ENCODE measurements around the gene EIF4G3.
"Not testable (repeated sequence)": the region's sequence is repeated elsewhere in the genome, so short reads cannot be mapped to it uniquely, and the experiment has no call there.

Gene EIF4G3, protein sequence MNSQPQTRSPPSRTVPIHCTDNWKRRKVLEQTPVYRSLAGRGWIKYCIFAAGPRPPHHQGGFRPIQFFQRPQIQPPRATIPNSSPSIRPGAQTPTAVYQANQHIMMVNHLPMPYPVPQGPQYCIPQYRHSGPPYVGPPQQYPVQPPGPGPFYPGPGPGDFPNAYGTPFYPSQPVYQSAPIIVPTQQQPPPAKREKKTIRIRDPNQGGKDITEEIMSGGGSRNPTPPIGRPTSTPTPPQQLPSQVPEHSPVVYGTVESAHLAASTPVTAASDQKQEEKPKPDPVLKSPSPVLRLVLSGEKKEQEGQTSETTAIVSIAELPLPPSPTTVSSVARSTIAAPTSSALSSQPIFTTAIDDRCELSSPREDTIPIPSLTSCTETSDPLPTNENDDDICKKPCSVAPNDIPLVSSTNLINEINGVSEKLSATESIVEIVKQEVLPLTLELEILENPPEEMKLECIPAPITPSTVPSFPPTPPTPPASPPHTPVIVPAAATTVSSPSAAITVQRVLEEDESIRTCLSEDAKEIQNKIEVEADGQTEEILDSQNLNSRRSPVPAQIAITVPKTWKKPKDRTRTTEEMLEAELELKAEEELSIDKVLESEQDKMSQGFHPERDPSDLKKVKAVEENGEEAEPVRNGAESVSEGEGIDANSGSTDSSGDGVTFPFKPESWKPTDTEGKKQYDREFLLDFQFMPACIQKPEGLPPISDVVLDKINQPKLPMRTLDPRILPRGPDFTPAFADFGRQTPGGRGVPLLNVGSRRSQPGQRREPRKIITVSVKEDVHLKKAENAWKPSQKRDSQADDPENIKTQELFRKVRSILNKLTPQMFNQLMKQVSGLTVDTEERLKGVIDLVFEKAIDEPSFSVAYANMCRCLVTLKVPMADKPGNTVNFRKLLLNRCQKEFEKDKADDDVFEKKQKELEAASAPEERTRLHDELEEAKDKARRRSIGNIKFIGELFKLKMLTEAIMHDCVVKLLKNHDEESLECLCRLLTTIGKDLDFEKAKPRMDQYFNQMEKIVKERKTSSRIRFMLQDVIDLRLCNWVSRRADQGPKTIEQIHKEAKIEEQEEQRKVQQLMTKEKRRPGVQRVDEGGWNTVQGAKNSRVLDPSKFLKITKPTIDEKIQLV (N-terminal part only)

DNA sequence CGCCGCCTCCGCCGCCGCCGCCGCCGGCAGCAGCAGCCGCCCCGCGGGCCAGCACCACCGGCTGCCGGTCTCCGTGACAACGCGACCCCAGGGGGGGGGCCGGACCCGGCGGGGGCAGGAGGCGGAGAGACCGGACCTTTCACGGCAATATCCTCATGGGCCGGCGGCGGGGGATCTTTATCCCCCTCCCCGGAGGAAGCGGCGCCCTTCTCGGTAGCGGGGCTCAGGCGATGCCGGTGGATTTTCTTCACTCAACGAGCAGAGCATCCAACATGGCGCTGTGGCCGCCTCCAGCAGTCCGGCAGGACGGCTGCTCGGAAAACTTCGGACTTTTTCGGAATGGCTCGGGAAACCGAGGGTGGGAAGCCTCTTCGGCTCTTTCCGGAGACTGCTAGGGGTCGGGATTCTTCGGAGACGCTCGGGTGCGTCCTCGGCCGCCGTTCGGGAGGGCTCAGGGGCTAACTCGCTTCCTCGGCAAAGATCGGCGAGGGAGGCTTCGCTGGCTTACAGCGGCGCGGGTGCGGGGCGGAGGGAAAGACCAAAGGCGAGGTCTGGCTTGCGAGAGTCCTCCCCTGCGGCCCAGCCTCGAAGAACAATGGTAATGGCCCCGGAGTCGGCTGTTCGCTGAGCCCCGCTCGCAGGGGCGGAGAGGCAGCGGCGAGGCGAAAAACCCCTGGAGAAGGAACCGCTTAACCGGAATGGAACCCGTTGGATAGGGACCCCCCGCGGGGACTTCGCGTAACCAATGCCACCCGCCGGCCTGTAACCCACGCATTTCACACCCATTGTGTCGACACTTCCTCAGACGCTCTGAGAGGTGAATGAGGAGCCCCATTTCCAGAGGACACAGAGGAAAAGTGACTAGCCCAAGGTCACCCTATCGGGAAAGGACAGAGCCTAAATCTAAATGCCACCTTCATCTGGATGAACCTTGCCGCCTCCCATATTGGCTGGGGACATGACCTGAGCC lies at the start of gene EIF4G3:
Gene EIF4G3 (minus strand): TSS at position 312 of the 970 bp plus-strand sequence. CDS start 174,155 bp downstream, outside the sequence.
- peak within 1 kb of the TSS; percentile 95 for H3K4me3 ChIP-seq (ENCODE audit: low read length)
- no peak for TF ChIP-seq ZNF274 (IDR thresholded peaks at IDR 0.05; ENCODE audit: low read depth, low read length)

- no peak overlapping the region for H3K4me3 ChIP-seq (ENCODE audit: low read length)
- TF ChIP-seq ZNF274 (IDR thresholded peaks at IDR 0.05; ENCODE audit: low read depth, low read length) = no peak
These were observed 48.4 kb upstream of the EIF4G3 start for GRCh38 chr1:21225065-21225464.

GRCh38 chr1:21220815-21221214 lies 44.1 kb upstream of the EIF4G3 start:
- no peak overlapping the region for H3K4me3 ChIP-seq (ENCODE audit: low read length)
- TF ChIP-seq ZNF274 (IDR thresholded peaks at IDR 0.05; ENCODE audit: low read depth, low read length) = no peak

DNA sequence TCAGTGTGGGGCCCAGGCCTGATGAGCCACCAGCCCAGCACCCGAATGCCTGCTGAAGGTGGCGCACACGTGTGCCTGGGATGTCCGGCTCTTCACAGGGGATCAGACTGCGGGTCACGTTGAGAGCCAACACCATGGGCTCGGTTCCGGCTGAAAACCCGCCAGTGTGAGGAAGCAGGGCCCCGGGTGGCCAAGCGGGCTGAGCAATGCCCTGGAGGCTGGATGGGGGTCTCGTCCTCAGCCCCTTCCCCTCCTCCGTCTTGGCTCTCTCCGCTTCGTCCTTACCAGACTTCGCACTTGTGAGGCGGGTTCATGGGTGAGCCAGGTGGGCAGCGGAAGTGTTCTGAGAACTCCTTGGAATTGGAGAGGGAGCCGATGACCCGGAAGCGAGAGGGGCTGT lies 43.0 kb upstream of the EIF4G3 start:
- H3K4me3 ChIP-seq (ENCODE audit: low read length) = no peak overlapping the region
- TF ChIP-seq ZNF274 (IDR thresholded peaks at IDR 0.05; ENCODE audit: low read depth, low read length) = no peak

GRCh38 chr1:21217812-21218596 lies 41.3 kb upstream of the EIF4G3 start:
- no peak for TF ChIP-seq ZNF274 (IDR thresholded peaks at IDR 0.05; ENCODE audit: low read depth, low read length)
- H3K4me3 ChIP-seq (ENCODE audit: low read length) = no peak overlapping the region

DNA sequence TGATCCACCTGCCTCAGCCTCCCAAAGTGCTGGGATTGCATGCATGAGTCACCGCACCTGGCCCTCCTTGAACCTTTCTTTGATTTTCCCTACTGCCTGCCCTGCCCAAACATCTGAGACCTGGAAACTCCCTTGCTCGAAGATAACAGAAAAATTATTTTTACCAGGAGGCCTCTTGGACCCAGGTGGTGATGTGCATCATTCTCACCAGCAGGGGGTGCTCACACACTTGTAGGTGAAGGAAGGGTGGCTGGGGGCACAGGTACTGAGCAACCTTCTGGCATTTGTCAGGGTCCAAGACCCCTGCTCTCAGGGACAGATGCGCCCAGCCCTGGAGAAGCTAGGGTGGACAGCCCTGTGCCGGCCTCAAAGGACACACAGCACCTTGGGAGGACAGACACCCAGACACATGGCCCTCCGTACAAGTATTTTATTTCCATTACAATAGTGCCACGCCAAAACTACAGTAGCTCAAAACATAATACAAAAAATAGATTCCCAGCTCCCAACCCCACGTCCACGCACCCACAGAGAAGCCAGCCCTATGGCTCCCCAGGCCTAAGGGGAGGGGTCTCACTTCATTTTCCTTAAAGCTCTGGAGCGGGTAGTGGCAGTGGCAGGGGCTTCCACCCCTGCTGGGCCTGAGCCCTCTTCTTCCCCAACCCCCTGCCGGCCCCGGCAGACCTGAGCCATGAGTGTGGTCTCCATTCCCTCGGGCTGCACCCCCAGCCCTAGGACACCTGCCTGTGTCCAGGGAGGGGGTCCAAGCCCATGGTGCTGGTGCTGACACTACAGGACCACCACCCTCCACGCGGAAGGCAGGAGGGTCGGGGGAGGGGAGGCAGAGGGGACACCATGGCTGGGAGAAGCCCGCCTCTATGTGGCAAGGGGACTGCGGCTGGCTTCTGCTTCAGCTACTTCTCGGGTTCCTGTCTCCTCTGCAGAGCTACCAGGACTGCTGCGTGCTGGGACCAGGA lies 40.4 kb upstream of the EIF4G3 start:
- H3K4me3 ChIP-seq (ENCODE audit: low read length) = no peak overlapping the region
- TF ChIP-seq ZNF274 (IDR thresholded peaks at IDR 0.05; ENCODE audit: low read depth, low read length) = no peak

DNA sequence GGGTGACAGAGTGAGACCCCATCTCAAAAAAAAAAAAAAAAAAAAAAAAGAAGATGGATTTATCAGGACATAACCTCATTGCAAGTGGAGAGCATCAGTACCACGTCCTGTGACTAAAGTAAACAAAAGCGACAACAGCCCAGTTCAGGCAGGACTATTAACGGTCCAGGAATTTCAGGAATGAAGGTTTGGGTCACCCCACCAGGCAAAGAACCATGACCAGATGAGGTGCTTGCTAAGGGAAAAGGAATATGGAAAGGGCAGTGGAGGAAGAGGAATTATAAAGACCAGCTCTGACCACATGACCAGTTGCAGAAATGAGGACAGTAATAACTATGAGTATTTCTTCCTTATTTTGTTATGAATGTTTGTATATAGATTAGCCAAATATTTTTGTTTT lies 35.4 kb upstream of the EIF4G3 start:
- H3K4me3 ChIP-seq (ENCODE audit: low read length) = no peak overlapping the region
- no peak for TF ChIP-seq ZNF274 (IDR thresholded peaks at IDR 0.05; ENCODE audit: low read depth, low read length)

DNA sequence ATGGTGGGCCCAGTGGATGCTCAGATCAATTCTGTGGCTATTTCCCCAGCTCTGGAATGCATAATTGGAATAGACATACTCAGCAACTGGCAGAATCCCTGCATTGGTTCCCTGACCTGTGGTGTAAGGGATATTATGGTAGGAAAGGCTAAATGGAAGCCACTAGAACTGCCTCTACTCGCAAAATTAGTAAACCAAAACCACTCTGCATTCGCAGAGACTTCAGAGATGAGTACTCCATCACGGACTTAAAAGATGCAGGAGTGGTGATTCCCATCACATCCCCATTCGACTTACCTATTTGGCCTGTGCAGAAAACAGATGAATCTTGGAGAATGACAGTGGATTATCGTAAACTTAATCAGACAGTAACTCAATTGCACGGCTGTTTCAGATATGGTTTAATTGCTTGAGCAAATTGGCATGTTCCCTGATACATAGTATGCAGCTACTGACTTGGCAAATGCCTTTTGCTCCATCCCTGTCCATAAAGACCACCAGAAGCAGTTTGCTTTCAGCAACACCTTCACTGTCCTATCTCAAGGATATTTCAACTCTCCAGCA lies 31.5 kb upstream of the EIF4G3 start:
- H3K4me3 ChIP-seq (ENCODE audit: low read length) = not testable (repeated sequence)

GRCh38 chr1:21206117-21206516 lies 29.4 kb upstream of the EIF4G3 start:
- no peak for TF ChIP-seq ZNF274 (IDR thresholded peaks at IDR 0.05; ENCODE audit: low read depth, low read length)
- H3K4me3 ChIP-seq (ENCODE audit: low read length) = no peak overlapping the region

- H3K4me3 ChIP-seq (ENCODE audit: low read length) = no peak overlapping the region
- no peak for TF ChIP-seq ZNF274 (IDR thresholded peaks at IDR 0.05; ENCODE audit: low read depth, low read length)
These were observed 28.7 kb upstream of the EIF4G3 start for GRCh38 chr1:21205416-21205815.

GRCh38 chr1:21201650-21202049 lies 25.0 kb upstream of the EIF4G3 start:
- H3K4me3 ChIP-seq (ENCODE audit: low read length) = no peak overlapping the region
- no peak for TF ChIP-seq ZNF274 (IDR thresholded peaks at IDR 0.05; ENCODE audit: low read depth, low read length)

- H3K4me3 ChIP-seq (ENCODE audit: low read length) = not testable (repeated sequence)
These were observed 24.5 kb upstream of the EIF4G3 start for GRCh38 chr1:21201238-21201637.

Measured in GM08714 (cell line).